Measurements from ENCODE around the gene STN1.

Gene STN1

GRCh38 chr10:103839872-103840739, 77.9 kb downstream of the STN1 start:
- FAIRE-seq: no peak

DNA sequence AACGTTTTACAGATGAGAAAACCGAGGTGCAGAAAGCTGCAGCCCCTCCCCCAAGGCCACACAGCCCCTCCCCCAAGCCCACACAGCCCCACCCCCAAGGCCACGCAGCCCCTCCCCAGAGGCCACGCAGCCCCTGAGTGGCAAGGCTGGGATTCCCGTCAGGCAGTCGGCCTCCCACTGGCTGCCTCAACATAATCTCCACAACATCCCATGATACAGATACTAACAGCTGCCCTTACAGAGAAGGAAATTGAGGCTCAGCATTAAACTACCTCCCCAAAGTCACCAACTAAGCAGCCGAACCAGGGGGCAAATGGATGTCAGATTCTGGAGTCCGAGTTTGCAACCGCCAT, 78.5 kb downstream of the STN1 start:
- FAIRE-seq: no peak

DNA sequence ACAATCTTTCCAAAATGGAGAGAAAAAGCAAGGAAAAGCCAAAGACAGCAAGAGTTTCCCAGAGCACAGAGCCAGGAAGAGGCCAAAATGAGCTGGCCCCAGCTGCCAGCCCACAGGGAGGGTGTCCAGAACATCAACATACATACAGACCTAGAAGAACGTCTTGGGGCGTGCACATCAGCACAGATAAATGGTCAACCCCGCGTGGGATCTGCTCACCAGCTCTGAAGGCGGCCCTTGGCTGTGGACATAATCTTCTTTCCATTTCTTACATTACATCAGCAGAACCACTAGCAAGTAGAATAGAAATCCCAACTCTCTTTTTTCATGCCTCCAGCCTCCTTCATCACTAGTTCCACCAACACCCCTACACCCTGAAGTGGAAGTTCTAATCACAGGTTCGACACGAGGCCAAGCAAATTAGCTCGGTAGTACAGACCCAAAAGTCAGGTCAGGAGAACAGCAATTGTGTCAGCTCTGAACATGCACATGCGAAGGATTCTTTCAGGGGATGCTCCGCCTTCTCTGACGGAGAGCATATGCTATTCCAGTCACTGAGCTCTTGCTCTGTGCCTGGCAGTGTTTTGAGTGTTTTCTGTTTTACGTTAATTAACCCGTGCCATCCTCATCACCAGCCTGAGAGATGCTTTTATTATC, 79.0 kb downstream of the STN1 start:
- FAIRE-seq: no peak

DNA sequence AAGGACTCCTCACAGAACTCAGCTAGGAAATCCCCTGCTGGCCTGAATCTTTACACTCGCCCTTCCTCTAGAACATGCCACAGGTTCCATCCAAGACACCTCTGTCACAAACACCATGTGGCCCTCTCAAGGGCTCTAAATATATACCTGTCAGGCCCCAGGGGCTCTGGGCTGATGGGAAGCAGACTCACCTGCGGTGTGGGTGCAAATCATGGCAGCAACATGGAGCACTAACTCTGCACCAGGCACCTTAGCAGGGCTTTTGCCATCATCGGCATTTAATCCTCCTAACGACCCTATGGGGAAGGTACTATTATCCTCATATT, 80.0 kb downstream of the STN1 start:
- FAIRE-seq: no peak

DNA sequence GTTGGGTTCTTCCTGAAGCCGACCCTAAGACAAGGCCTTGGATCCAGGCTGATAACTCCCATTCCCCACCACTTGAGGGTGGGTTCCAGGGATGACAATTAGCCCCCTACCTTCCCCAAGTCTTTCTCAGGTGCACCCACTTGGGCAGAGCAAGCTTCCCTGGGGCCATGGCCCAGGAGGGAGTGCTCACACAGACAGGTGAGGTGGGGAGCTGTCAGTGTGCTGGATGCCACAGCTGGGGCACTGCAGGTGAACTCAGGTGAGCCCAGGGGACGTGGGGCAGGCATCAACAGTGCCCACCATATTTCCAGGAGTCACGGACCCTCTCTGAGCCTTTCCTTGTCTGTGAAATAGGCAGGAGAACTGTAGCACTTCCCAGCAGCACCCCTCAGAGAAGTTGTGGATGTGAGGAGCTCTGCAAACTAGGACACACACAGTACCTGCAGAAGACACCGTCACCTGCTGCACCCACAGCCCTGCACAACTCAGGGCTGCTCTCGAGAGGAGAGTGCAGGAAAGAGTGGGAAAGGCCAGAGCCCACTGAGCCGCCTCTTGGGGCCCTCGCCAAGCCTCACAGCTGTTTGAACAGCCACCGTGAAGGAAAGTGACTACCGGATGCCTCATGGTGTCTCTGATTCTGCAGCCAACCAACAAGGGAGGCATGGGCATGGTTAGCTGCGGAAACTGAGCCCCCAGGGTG, 80.5 kb downstream of the STN1 start:
- no peak for FAIRE-seq

- FAIRE-seq: no peak
Observed at GRCh38 chr10:103836861-103837260, 81.1 kb downstream of the STN1 start.

GRCh38 chr10:103836273-103836672, 81.7 kb downstream of the STN1 start:
- no peak for FAIRE-seq

DNA sequence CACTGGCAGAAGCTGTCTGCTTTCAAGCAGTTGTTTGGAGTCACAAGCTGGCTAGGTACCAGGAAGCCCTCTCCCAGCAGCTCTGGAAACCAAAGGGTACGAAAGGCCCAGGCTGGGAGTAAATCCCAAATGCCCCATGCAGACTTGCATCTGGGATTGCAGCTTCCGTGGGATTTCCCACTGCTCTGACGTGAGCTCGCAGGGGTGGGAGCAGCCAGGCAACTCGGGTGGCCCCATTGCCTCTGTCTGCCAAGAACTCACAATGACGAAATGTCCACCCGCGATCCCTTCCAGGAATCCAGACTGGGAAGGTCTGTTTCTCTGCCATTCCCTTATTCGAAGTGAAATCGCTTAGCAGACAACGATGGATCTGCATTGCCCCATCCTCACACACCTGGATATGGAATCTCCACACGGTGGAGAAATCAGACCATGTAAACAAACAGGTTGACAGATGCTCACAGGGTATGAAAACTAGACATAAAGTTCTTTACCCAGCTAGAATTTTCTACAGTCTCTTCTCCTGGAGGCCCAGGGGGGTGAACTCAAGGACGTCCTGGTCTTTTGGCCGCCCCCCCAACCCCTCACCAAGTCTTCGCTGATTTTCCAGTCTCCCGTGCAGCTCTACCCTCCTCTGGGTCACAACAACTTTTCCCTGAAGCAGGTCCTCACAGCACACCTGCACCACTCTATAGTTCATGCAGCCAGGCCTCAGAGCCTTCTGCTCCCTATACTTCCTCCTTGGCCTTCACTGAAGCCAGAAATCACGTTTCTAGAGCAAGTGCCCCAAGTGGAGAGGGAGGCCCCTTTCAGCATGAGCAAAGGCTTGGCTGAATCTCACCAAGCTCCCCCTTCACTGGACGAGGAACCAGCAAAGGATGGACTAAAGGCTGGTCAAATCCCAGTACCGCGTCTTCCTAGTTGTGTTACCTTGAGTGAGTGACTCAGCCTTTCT, 82.6 kb downstream of the STN1 start:
- FAIRE-seq: no peak

- FAIRE-seq: no peak
Observed at GRCh38 chr10:103834436-103835095, 83.4 kb downstream of the STN1 start.

DNA sequence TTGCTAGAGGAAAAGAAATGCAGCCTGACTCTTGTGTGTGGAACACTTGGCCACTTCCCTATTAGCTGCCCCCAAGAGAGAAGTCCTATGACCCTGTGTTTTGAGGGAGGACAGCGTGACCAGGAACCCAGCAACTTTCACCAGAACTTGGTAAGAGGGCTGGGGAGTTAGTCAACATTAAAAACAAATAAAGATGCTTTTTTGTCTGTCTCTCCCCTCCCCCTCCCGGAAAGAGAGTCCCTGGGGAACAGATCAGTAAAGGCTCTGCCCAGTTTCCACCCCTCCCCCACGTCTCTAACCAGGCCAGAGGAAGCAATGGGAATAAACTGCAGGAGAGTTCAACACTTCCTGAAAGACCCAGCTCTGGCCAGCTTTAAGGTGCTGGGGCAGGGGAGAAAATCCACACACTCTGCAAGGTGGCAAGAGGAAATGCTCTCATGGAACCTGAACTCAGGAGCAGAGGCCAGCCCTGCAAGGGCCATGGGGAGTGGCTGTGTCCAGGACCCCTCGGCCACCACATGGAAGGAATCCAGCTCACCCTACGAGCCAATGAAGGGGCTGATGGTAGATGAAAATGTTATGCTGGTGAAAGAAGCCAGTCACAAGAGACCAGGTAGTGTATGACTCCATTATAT, 84.1 kb downstream of the STN1 start:
- no peak for FAIRE-seq

DNA sequence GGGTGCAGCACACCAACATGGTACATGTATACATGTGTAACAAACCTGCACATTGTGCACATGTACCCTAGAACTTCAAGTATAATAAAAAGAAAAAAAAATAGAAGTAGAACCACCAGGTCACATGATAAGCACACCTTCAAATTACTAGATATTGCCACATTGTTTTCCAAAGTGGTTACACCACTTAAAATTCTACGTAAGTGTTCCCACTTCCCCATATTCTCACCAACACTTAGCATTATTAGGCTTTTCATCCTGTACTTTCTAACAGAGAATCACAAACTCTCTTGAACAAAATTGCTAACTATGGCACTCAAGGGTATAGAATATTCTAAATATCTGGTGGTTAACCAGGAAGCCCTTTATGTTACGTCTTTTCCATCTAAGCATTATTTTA, 85.2 kb downstream of the STN1 start:
- FAIRE-seq: no peak

Data from TTC549 (cell line).